Measurements from ENCODE around the gene TDRD10.

- TF ChIP-seq GATA3 (IDR thresholded peaks at IDR 0.05; ENCODE audit: low read depth, low read length) (no peak), GATA2 (IDR thresholded peaks at IDR 0.05; ENCODE audit: low read depth, low read length) (no peak)
These were observed 27.3 kb downstream of the TDRD10 start for GRCh38 chr1:154529308-154529707.

Data from SH-SY5Y (cell line).